GM21381 (cell line): ENCODE measurements around the gene PARD6A.

ENCODE experiments used
- ATAC-seq: cut with Tn5 transposase; IDR thresholded peaks from one replicate; pipeline ENCODE4 v1.9.1; 2021; ENCODE audit warnings: mild to moderate bottlenecking, moderate library complexity; ENCODE audit not compliant: unreplicated experiment

Gene PARD6A

GRCh38 chr16:67653128-67653788, 7.5 kb upstream of the PARD6A start:
- no peak for ATAC-seq

DNA sequence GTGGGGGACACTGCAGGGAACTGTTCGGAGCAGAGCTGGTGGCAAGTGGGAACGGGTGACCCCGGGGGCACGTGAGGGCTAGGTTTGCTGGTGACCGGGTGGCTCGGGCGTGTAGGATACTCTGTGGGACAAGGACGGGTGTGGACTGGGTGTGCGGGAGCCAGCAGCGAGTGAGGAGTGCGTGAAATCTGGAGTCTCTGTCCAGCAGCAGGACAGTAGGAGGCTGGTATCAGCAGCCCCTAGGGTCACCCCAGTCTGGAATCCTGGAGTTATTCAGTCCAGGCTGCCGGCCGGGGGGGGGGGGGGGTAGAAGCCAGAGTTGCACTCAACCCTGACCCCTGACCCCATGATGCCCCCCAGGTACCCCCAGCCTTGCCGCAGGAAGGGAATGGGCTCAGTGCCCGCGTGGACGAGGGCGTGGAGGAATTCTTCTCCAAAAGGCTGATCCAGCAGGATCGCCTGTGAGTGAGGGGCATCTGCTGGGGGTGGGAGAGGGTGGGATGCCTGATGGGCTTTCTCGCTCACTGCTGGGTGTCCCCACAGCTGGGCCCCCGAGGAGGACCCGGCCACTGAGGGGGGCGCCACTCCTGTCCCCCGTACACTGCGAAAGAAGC, 6.9 kb upstream of the PARD6A start:
- no peak for ATAC-seq

DNA sequence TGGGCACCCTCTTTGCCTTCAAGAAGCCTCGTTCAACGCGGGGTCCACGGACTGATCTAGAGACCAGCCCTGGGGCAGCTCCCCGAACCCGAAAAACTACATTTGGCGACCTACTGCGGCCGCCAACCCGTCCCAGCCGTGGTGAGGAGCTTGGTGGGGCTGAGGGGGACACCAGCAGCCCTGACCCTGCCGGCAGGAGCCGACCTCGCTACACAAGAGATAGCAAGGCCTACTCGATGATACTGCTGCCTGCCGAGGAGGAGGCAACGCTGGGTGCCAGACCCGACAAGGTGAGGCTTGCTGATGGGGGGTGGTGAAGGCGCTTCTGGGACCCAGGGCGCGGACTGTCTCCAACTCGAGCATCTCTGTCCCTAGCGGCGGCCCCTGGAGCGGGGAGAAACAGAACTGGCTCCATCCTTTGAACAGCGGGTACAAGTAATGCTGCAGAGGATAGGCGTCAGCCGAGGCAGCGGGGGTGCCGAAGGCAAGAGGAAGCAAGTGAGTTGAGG, 6.3 kb upstream of the PARD6A start:
- no peak for ATAC-seq

DNA sequence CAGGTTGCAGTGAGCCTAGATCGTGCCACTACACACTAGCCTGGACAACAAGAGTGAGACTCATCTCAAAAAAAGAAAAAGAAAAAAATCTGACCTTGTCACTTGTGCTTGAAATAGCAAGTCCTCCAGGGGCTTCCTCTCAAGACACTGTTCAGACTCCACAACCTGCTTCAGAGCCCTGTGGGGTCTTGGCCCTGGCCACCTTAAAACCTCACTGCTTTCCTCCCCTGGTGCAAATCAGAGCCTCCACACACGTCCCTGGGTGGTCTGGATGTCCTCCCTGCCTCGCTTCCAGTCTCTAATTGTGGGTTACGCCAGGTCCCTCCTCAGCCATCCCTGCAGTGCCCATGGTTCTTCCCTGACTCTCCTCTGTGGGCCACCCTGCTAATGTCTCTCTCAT, 5.4 kb upstream of the PARD6A start:
- no peak for ATAC-seq

DNA sequence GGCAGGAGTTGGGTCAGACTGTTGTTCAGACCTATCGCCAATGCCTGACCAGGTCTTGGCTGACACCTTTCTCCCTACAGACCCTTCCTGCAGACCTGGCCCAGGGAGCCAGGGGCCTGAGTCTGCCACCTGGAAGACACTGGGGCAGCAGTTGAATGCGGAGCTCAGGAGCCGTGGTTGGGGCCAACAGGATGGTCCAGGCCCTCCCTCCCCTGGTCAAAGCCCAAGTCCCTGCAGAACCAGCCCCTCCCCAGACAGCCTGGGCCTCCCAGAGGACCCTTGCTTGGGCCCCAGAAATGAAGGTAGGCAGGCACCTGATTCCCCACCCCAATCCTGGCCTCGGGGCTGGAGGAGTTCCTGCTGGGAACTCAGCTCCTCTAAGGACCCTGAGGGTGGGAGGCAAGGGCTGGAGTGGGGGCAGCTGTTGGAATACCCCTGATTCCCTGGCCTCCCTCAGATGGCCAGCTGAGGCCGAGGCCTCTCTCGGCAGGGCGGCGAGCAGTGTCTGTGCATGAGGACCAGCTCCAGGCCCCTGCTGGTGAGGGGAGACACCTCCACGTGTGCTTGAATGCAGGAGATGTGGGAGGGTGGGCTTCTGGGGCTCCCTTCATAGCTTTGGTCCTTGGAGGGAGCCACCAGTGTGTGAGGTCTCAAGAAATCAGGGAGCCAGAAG, 4.3 kb upstream of the PARD6A start:
- ATAC-seq = no peak

DNA sequence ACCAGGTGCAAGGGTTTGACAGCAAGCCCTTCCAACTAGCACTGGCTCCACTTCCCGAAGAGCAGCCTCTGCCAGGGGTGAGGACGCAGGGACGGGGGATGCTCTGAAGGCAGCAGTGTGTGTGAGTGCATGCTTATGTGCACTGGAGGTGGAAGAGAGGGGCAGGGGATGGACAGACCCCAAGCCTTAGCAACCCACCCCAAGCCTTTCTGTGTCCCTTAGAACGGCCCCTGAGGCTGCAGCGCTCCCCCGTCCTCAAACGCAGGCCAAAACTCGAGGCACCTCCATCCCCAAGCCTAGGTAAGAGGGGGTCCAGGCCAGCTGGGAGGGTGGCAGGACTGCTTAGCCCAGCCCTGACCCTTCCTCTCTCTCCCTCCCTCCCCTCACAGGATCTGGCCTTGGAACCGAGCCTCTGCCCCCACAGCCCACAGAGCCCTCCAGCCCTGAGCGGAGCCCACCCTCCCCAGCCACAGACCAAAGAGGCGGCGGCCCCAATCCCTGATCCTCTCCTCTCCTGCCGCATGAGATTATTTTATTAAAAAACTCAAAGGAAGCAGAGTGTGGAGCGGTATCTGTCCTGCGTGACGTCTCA, 3.6 kb upstream of the PARD6A start:
- no peak for ATAC-seq

- ATAC-seq = no peak
Measured at GRCh38 chr16:67657751-67658518, 2.8 kb upstream of the PARD6A start.

GRCh38 chr16:67658849-67659674, 1.7 kb upstream of the PARD6A start:
- ATAC-seq = no peak

- peak; percentile 50 for ATAC-seq
Measured at GRCh38 chr16:67659675-67660563, 841 bp upstream of the PARD6A start, which contains the start of gene ACD. TSS of gene ACD (minus strand) at chr16:67660260. CDS start at chr16:67660220, 40 bp downstream.

DNA sequence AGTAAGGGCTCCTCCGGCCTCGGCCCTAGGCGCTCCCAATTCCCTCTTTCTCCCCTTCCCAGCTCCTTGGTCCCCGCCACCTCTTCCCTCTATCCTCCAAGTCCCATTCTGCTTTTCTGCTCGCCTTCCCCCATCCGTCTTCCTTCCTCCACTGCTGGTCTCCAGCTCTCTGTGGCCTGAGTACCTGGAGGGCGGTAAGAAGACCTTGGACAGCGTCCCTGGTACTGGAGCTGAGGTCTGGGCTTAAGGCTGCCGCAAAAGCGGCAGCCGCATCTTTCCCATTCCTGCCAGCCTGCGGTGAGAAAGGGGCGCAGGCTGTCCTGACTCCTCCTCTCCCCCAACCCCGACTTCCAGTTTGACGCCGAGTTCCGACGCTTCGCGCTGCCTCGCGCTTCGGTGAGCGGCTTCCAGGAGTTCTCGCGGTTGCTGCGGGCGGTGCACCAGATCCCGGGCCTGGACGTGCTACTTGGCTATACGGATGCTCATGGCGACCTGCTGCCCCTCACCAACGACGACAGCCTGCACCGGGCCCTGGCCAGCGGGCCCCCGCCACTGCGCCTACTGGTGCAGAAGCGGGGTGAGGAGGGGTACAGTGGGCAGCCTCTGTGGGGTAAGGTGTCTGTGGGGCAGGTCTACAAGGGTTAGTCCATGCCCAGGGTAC, 471 bp downstream of the PARD6A start:
- ATAC-seq = no peak

- no peak for ATAC-seq
Measured at GRCh38 chr16:67661886-67662652, 1.3 kb downstream of the PARD6A start.

GRCh38 chr16:67662653-67663010, 1.9 kb downstream of the PARD6A start:
- no peak for ATAC-seq

GRCh38 chr16:67663151-67663876, 2.6 kb downstream of the PARD6A start:
- ATAC-seq = no peak

- ATAC-seq = no peak
Measured at GRCh38 chr16:67663877-67664222, 3.1 kb downstream of the PARD6A start.

GRCh38 chr16:67664258-67664657, 3.5 kb downstream of the PARD6A start:
- ATAC-seq = no peak

GRCh38 chr16:67664871-67665270, 4.1 kb downstream of the PARD6A start:
- ATAC-seq = no peak

- no peak for ATAC-seq
Measured at GRCh38 chr16:67665598-67665997, 4.8 kb downstream of the PARD6A start.
